Muscle layer of duodenum (tissue), 2 donors: ENCODE data around the gene HOXB3.

Source experiments
- H3K27ac ChIP-seq: one replicate; pipeline ENCODE4 v1.7.0; 2013; ENCODE audit warnings: mild to moderate bottlenecking, low read length
- H3K27me3 ChIP-seq: one replicate; pipeline ENCODE4 v1.7.0; 2013; ENCODE audit warnings: low read depth, mild to moderate bottlenecking, control low read depth, low read length
- H3K36me3 ChIP-seq, 2 donors: one replicate each; pipeline ENCODE4 v1.7.0; 2013; ENCODE audit warnings: low read length in 2 of 2, control low read depth in 1 of 2, mild to moderate bottlenecking in 1 of 2; ENCODE audit not compliant: insufficient read depth in 2 of 2, control insufficient read depth in 1 of 2
- H3K4me1 ChIP-seq, 2 donors: one replicate each; pipeline ENCODE4 v1.7.0; 2013; ENCODE audit warnings: low read length in 2 of 2, mild to moderate bottlenecking in 2 of 2, control low read depth in 1 of 2, moderate library complexity in 1 of 2; ENCODE audit not compliant: insufficient read depth in 2 of 2, control insufficient read depth in 1 of 2
- H3K4me3 ChIP-seq, 2 donors: one replicate each; pipeline ENCODE4 v1.7.0; 2013; ENCODE audit warnings: low read length in 2 of 2, low read depth in 1 of 2, mild to moderate bottlenecking in 1 of 2
- H3K9me3 ChIP-seq, 2 donors: one replicate each; pipeline ENCODE4 v1.7.0; 2013; ENCODE audit warnings: low read length in 2 of 2, control low read depth in 1 of 2, mild to moderate bottlenecking in 1 of 2; ENCODE audit not compliant: control insufficient read depth in 1 of 2
- donor health status: healthy.

HOXB3 gene

GRCh38 chr17:48589831-48590606, at the start of gene HOXB3:
Gene HOXB3 (minus strand): TSS chr17:48590241. CDS start chr17:48552474, 37,767 bp downstream.
- Histone ChIP-seq H3K4me3 (peak within 1 kb of the TSS; percentile 79 to 88), H3K27me3 (peaks cover 14% of the 10 kb centered on the region), H3K27ac (peak within 1 kb of the TSS; percentile 89), H3K4me1 (peaks cover 11 to 29% of the 10 kb centered on the region in 2 donors), H3K9me3 (no peaks in the 10 kb centered on the region), H3K36me3 (no peaks in the 10 kb centered on the region)

GRCh38 chr17:48639136-48639535, 49.1 kb upstream of the HOXB3 start:
- Histone ChIP-seq H3K9me3 (no peaks in the 10 kb centered on the region), H3K4me3 (no peak overlapping the region), H3K27ac (no peak overlapping the region), H3K4me1 (peaks cover 0 to 4% of the 10 kb centered on the region in 2 donors), H3K27me3 (peaks cover 87% of the 10 kb centered on the region), H3K36me3 (no peaks in the 10 kb centered on the region)

DNA sequence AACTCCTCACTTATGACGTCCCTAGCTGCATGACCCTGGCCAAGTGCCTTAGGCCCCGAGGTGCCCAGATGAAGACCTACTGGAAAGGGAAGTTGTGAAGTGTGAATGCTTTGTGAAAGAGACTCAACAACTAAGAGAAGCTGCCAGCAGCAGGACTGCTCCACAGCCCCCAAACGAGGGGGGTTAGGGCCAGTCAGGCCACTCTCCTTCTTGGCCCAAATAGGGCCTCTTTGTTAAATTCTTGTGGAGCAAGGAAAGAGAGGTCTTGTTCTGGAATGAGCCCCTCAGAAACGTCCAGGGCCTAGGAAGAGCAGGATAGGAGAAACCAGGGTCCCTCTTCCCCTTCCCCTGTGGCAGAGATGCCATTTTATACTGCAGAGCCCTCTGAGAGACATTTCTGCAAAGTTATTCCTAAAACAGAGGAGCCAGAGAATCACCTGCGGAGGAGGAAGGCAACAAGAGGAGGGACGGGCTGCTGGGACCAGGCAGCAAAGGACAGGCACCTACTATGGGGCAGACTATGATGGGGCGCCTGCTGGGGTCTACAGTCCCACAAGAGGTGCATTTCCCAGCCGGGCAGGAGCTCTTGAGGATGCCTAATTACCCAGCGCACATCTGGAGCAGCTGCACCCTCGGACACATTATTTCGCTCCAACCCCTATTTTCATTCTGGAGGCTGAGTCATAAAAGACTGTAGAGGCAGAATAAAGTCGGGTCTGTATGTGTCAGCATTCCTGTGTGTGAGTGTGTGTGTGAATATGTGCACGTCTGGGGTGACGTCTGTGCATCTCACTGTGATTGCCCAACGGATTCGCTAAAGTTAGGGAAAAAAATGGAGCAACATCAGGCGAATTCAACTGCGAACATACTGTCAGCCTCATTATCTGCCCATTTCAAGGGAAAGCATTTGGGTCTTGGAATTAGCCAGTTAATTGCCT, 47.6 kb upstream of the HOXB3 start:
- Histone ChIP-seq H3K9me3 (no peaks in the 10 kb centered on the region), H3K4me3 (no peak overlapping the region), H3K27me3 (peaks cover 88% of the 10 kb centered on the region), H3K36me3 (no peaks in the 10 kb centered on the region), H3K27ac (no peak overlapping the region), H3K4me1 (peaks cover 0 to 4% of the 10 kb centered on the region in 2 donors)

- Histone ChIP-seq H3K4me1 (no peaks in the 10 kb centered on the region), H3K27me3 (peaks cover 89% of the 10 kb centered on the region), H3K9me3 (no peaks in the 10 kb centered on the region), H3K27ac (no peak overlapping the region), H3K36me3 (no peaks in the 10 kb centered on the region), H3K4me3 (no peak overlapping the region)
These were observed 46.4 kb upstream of the HOXB3 start for GRCh38 chr17:48636177-48637018.

- no peak overlapping the region for H3K4me3 ChIP-seq
- peaks cover 97% of the 10 kb centered on the region for H3K27me3 ChIP-seq
- no peaks in the 10 kb centered on the region for H3K36me3 ChIP-seq
- H3K4me1 ChIP-seq, result no peaks in the 10 kb centered on the region
- H3K9me3 ChIP-seq, result no peaks in the 10 kb centered on the region
- no peak overlapping the region for H3K27ac ChIP-seq
These were observed 44.6 kb upstream of the HOXB3 start for GRCh38 chr17:48634493-48635208.

DNA sequence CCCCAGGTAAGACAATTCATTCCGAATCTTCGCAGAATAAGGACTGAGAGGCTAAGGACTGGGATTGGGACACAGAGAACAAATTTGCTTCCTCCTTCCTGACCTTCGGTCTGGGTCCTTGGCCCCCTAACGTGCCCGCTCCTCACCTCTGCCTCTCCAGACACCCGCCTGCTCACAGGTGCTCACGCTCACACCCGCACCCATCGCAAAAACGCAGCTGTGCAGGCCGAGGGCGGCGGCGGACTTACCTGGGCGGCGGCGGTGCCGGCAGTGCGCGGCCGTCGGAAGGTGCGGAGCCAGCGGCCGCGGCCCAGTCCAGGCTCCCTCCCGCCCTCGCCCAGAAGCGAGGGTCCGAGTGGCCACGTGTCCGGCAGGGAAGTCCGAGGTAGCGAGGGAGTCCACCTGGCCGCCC, 43.2 kb upstream of the HOXB3 start:
- no peaks in the 10 kb centered on the region for H3K4me1 ChIP-seq
- H3K27me3 ChIP-seq, result peaks cover 98% of the 10 kb centered on the region
- H3K4me3 ChIP-seq, result no peak overlapping the region
- H3K27ac ChIP-seq, result no peak overlapping the region
- H3K36me3 ChIP-seq, result no peaks in the 10 kb centered on the region
- H3K9me3 ChIP-seq, result no peaks in the 10 kb centered on the region

GRCh38 chr17:48632579-48633265, 42.7 kb upstream of the HOXB3 start:
- peaks cover 98% of the 10 kb centered on the region for H3K27me3 ChIP-seq
- no peak overlapping the region for H3K4me3 ChIP-seq
- no peaks in the 10 kb centered on the region for H3K4me1 ChIP-seq

GRCh38 chr17:48631693-48632578, 41.9 kb upstream of the HOXB3 start:
- Histone ChIP-seq H3K27ac (no peak overlapping the region), H3K9me3 (no peaks in the 10 kb centered on the region), H3K27me3 (peaks cover 98% of the 10 kb centered on the region), H3K4me3 (no peak overlapping the region), H3K36me3 (no peaks in the 10 kb centered on the region), H3K4me1 (peaks cover 0 to under 1% of the 10 kb centered on the region in 2 donors)

More at GRCh38 chr17:48632579-48633265, 42.7 kb upstream of the HOXB3 start:
- Histone ChIP-seq H3K27ac (no peak overlapping the region), H3K9me3 (no peaks in the 10 kb centered on the region), H3K36me3 (no peaks in the 10 kb centered on the region)

DNA sequence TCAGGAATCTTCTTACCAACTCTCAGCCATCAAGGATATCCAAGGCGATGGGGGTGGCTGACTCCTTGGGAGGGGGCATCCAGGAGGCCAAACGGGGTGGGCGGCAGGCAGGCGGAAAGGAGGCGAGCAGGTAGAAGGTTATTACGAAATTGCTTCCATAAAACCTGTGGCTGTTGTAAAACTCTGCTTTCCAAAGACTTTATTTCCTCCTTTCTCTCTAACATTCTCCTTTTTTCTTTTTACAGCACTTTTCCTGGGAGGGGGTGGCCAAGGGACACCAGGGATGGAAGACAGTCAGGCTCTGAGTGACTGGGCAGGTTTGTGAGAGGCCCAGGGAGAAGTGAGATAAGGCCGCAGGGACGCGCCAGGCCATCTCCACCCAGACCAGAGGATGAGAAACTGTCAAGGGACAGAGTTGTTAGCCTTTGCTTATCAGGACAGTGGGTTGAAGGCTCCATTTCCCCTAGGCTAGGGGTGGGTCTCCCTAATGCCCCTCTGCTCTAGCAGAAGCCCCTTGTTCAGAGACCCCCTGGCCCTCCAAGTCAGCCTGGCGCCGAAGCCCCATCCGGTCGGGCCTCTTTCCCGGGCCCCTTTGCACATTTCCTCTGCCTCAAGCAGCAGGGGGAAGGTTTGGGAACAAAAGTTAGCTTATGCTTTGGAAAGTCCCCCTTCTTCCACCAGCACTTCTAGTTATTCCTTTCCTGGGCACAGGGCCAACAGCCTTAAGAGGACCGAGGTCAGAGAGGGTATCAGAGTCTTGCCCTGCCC, 41.1 kb upstream of the HOXB3 start:
- Histone ChIP-seq H3K27ac (no peak overlapping the region), H3K9me3 (no peaks in the 10 kb centered on the region), H3K36me3 (no peaks in the 10 kb centered on the region), H3K27me3 (peaks cover 98% of the 10 kb centered on the region), H3K4me3 (no peak overlapping the region), H3K4me1 (peaks cover 0 to 7% of the 10 kb centered on the region in 2 donors)
